Measurements from ENCODE around the gene TCIRG1.

TCIRG1 gene

DNA sequence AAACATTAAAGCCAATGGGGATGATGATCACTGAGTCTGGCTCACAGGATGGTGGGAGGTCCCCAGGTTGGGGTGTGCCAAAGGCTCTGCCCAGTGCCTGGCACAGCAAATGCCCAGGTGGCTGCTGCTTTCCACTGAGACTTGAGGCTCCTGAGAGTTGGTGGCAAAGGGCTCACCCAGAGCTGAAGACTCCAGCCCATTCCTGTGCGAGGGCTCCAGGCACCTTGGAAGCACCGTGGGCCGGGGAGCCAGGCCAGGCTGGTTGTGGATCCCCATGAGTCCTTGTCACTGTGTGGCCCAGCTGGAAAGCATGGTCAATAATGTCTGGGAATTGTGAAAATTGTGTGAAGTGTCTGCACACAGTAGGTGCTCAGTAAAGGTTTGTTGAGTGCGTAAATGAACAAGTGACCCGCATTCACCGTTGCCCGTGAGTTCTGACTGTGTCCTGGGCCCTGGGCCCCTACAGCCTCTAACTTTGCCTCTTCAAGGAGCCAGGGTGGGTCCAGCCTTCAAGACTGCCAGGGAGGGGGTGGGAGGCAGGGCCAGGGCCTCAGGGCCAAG lies 32.1 kb upstream of the TCIRG1 start:
- no peak for DNase-seq (ENCODE audit: low read depth in 2 of 2)

DNA sequence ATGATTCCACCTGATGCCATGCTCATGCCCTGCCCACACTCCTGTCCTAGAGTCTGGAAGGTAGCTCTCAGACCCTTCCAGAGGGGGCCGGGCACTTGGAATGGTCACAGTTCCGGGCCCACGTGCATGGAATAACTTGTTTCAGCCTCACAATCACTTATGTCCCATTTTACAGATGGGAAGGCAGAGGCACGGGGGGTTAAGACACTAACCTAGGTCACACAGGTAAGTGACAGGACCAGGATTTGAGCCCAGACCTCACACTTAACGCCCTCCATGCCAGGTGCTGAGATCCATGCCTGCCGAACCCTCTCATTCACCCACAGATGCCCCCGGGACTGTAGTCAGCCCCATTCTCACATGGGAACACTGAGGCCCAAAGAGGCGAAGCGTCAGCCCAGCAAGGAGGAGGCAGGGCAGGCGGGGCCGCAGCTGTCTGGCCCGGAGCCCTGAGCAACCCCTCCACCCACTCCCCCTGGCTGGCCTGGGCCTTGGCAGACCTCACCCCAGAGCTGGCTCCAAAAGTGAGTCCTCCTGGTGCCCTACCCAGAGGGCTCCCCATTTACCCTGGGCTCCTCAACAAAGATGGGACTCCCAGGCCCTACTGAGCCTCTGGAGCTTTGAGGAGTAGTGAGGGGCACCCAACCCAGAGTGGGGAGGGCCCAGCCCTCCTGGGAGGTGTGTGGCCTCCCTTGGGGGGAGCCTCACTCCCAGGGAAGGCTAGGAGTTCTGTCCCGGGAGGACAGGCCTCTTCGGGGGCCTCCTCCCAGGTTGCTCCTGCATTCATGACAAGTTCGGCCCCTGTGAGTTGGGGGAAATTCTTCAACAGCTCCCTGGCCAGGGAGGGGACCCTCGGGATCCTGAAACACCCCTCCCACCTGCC lies 31.1 kb upstream of the TCIRG1 start:
- DNase-seq (ENCODE audit: low read depth in 2 of 2) = no peak

DNA sequence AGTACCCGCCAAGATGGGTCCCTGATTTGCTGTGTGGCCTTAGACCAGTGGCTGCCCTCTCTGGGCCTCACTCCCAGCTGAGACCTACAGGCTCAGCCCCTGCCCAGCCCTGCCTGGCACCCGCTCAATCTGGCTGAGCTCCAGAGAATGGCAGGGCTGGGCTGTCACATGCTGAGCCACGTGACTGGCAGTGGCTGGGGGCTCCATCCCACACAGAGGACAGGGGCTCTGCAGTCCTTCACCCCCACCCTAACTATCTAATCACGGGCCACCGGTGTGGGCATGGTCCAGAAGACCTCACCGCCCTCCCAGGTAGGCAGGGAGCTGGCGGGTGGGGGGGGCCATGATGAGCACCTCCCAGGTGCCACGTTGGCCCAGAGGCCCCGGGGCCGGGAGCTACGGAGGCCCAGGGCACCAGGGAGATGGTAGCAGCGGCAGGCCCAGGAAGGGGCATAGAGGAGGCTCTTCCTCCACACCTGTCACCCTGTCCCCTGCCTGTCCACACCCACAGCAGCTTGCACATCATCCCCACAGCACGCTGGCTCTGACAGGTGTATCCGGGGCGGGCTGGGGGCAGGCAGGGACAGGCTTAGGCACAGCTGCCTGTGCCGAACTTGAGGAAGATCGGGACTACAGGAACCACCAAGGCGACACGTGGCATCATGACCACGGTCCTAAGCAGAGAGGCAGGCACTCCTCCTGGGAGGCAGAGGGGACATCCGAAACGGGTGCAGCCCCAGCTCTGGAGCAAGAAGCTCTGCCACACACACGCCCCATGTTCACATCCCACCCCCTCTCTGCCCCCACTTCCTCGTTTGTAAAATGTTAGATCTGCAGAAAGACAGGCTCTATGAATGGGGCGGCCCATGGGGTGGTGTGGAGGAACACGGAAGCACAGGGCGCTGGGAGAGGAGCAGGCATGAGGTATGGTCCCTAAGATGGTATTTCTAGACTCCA lies 30.2 kb upstream of the TCIRG1 start:
- DNase-seq (ENCODE audit: low read depth in 2 of 2) = no peak

DNA sequence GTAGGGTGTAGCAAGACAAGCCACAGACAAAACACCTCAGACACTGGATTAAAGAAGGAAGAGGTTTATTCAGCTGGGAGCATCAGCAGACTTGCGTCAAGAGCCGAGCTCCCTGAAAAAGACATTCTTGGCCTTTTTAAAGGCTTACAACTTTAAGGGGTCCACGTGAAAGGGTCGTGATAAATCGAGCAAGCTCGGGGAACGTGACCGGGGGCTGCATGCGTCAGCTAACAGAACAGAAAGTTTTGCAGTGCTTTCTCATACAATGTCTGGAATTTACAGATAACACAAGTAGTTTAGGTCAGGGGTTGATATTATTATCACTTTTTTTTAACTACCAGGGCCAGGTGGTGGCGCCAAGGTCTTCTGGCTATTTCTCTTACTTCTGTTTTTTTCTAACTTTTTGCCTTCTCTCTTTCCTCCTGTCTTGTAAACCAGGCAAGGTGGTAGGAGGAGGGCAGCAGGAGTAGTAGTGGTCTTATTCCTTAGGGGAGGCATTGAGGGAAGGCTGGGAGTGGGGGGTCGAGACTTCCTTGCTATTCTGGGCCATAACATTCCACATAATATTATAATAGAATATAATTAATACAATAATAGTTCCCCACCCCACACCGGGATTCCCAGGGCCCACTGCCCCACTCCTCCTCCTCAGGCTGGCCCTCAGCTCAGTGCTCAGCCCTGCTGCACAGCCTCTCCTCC lies 29.3 kb upstream of the TCIRG1 start:
- DNase-seq (ENCODE audit: low read depth in 2 of 2) = no peak

DNA sequence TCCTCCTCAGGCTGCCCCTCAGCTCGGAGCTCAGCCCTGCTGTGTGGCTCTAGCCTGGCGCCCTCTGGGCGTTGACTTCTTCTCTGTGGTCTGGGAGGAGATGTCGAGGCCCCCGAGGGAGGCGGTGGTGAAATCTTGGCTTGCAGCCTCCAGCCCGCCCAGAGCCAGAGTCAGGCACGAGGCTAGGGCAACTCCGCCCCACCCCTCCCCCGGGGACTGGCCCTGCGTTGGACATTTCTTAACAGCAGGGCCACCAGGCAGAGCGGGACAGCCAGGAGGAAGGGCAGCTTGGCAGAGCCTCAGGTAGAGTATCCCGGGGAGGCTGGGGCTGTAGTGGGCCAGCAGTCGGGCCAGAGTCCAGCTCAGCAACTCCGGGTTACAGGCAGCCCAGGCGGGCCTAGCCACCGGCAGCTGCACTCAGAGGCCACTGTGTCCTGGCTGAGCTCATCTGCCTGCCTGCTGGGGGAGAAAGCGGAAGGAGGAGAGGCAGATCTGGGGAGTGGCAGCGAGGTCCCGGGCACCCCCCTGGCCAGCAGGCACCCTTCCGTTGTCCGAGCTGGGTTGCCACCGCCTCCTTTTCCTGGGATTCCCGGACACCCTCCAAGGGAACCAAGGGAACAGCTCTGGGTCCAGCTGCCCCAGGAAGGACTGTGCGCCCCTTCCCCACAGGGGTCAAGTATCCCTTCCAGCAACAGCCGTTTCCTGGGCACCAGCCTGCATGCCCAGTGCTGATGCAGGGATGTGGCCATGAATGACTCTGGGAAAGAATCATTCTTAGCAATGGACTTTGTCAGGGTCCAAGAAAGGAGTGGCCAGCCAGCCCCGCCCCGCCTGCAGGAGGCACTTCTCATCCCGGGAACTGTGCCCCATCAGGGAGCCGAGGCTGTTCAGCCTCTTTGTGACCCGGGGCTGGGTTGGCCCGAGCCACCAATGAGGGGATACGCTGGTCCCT lies 28.5 kb upstream of the TCIRG1 start, which contains the start of gene ALDH3B1:
ALDH3B1 (plus strand) TSS at position 238 of the 952 bp plus-strand sequence. CDS start 4,971 bp downstream, outside the sequence.
- no peak for DNase-seq (ENCODE audit: low read depth in 2 of 2)

DNA sequence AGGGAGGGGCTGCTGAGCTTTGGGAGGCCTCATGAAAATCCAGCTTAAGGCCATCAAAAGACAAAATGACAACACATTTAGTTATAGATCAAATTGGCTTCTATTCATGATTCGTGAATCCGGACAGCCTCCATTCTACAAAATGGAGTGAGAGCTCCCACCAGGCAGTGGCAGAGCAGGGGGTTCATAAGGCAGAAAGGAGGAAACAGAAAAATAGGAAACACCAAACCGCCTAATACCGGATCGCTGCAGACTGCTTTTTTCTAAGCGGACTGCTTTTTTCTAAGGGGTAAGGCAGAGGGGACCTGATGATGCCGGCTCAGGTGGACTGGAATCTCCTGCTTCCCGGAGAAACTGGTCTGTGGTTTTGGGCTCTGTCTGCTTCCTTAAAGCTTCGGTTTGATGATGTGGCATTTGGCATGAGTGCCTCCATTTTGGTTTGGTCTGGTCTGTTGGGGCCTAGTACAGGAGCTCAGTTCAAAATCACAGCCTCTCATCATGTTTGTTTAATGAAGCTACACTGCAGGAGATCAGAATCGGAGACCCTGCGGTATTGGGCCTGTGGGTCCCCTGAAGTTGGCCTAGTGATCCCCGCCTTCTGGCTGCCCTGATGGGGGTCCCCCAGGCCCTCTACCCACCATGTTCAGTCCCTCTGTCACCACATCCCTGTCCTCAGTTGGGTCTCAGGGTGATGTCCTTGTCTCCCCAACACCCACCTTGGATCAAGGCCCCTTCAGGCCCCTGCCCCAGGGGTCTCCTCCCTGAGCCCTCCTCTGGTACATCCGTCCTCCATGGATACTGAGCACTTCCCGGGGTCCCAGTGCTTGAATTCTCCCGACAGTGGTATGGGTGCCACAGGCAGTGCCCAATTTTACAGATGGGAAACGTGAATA lies 27.5 kb upstream of the TCIRG1 start:
- no peak for DNase-seq (ENCODE audit: low read depth in 2 of 2)

DNA sequence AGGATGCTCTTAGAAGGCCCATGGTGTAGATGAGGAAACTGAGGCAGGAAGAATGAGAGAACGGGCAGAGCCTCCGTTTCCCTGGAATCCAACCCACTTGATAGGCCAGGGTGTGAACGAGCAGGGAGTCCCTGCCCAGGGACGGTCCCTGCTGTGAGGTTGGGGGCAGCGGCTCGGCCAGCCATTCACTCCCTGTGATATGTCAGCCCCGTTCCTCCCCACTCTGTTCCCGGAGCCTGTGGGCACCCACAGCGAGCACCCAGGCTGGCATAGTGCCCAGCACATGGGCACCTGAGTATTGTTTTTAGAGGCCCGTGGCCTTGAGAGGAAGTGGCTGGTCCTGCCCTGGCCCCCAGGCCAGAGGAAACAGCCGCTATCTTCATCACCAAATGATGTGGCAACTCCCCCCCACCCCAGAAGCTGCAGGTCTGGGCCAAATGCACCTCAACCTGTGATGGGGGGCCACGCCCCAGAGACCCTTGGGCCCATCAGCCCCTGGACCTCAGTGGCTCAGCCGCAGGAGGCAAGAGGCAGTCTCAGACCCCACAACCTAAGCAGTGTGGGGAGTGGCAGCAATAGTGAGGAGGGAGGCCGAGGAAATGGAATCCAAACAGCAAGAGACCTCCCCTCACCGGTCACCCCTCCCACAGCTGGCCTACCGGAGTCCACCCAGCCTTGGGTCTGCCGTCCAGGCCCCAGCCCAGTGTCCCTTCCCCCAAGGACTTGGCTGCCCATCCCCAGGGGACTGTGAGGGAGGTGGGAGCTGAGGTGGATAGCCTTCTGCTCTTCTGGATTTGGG lies 26.6 kb upstream of the TCIRG1 start:
- no peak for DNase-seq (ENCODE audit: low read depth in 2 of 2)

DNA sequence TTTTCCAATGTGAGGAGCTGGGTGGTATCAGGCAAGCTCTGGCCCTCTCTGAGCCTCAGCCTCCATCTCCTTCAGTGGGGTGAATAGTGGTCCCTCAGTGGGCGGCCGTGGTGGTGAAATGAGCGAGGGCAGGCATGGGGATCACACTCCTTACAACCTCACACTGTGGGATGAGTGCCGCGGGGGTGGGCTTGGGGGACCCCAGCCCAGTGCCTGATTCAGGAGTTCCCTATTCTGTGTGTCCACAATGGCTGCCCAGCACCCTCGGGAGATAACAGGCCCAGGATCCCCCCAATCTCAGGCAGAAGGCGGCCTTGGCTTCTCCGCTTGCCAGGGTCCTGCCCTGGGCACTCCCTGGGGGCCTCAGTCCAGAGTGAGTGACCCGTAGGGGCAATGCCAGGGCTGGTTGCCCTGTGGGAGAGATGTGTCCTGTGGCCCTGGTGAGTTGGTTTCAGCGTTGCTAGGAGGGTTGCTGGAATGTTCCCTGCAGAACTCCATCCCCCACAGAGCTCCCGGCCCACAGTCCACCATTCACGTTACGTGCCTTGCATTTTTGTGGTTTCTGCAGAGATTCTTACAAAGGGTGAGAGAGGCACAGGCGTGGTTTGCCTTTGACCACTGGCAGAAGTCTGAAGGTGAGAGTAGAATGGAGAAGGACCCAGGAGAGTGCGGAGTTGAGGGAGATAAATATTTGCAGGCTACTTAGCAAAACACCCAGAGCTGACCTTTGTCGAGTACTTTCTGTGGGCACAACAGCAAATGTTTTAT lies 25.8 kb upstream of the TCIRG1 start:
- no peak for DNase-seq (ENCODE audit: low read depth in 2 of 2)

DNA sequence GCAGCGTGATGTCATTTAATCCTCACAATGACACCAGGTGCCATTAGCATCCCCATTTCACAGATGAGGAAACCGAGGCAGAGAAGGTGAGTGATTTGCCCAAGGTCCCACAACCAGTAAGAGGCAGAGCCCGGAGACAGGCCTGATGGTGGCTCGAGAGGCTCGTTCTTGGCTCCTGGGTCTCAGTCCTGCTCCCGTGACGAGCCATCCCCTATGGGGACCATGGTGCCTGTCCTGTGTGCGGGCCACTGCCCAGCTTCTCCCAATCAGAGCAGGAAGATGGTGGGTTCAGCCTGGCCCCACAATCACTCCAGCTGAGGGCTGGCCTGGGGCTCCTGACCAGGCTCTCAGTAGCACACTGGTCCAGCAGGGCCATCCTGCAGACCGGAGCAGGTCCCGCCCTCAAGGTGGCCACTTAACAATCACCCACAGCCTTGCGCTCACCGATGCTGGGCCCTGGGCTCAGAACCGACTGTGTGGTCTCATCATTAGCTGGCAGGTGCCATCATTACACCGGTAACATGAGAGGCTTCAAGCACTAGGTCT lies 25.1 kb upstream of the TCIRG1 start:
- no peak for DNase-seq (ENCODE audit: low read depth in 2 of 2)

DNA sequence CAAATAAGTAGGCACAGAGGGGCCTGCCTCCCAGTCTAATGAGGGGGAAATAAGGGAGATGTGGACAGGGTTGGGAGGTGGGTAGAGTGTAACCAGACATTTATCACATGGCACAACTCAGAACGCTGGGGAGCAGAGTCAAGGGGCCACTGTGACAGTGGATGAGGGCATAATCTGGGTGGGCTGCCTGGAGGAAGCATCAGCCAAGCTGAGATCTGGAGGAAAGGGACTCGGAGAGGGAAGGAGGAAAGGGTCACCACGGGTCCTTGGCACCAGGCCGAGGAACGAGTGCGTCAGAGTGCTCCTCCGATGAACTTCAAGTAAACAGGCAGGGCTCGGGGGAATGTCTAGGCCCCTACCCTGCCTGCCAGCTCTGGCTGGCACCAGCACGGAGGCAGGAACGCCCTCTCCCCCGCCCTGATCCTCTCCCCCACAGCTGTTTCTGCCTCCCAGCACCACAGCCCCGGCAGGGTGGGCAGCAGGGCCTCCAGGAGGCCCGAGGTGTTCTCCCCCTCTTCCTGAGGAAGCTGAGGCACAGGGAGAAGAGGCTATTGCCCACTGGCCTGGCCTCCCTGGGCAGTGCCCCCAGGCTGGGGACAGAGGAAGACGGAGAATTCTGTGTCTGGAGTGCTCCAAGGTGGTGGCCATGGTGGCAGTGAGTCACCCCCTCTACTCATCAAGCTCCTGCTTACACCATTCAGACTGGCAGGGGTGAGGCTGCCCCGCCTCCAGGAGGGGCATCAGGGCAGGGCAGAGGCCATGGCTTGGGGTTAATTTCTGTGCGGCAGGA lies 24.5 kb upstream of the TCIRG1 start:
- no peak for DNase-seq (ENCODE audit: low read depth in 2 of 2)

DNA sequence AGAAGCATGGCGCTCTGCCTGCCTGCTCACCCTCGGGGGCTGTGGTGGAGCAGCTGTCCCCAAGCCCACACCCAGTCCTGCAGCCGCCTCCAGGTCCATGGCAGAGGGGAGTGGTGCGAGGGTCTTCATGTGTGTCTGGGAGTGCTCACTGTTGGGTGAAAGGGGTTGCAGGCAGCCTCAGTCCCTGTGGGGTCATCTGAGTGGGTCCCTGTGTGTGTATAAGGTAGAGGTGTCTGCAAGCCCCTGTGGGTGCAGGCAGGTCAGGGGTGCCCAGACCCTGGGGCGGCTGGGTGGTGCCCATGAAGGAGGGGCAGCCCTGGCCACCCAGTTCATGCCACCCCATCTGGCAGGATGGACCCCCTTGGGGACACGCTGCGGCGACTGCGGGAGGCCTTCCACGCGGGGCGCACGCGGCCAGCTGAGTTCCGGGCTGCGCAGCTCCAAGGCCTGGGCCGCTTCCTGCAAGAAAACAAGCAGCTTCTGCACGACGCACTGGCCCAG lies 23.8 kb upstream of the TCIRG1 start:
- no peak for DNase-seq (ENCODE audit: low read depth in 2 of 2)

DNA sequence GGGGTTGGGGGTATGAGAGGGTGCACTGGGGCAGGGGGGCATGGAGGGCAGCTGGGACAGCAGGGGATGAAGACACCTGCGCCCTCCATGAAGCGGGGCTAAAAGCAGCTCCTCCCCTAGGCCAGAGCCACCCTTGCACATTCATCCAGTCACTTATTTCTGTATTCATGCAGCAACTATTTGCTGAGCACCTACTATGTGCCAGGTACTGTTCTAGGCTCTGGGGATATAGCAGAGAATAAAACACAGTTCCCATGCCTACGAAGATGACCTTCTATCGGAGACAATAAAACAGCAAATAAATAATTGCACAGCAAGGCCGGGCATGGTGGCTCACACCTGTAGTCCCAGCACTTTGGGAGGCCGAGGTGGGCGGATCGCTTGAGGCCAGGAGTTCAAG lies 23.4 kb upstream of the TCIRG1 start:
- no peak for DNase-seq (ENCODE audit: low read depth in 2 of 2)

DNA sequence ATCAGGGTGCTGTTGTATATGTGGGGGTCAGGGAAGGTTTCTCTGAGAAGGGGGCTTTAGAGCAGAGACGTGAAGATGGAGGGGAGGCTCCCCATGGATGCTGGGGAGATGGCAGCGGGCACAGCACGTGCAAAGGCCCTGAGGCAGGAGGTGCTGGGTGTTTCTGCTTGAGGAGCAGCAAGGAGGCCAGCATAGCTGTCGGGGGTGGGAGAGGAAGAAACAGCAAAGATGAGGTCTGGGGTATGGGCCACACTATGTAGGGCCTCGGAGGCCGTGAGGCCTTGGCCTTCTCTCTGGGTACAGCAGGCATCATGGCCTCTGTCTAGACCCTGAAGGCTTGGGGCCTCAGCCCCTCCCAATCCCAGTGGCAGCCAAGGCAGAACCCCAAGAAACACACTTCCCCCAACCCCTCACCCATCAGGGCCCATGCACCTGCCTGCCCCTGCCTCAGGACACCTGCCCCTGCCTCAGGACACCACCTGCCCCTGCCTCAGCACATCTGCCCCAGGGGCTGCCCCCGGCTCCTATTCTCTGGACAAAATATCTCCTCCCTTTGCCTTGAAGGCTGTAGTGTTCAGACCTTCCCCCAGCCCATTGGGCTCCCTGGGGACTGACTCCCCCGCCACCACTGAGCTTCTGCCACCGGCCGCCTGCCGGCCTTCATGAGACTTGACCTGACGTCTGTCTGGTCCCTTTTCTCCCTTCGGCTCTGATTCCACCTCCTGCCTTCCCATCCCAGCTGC lies 22.5 kb upstream of the TCIRG1 start:
- no peak for DNase-seq (ENCODE audit: low read depth in 2 of 2)

DNA sequence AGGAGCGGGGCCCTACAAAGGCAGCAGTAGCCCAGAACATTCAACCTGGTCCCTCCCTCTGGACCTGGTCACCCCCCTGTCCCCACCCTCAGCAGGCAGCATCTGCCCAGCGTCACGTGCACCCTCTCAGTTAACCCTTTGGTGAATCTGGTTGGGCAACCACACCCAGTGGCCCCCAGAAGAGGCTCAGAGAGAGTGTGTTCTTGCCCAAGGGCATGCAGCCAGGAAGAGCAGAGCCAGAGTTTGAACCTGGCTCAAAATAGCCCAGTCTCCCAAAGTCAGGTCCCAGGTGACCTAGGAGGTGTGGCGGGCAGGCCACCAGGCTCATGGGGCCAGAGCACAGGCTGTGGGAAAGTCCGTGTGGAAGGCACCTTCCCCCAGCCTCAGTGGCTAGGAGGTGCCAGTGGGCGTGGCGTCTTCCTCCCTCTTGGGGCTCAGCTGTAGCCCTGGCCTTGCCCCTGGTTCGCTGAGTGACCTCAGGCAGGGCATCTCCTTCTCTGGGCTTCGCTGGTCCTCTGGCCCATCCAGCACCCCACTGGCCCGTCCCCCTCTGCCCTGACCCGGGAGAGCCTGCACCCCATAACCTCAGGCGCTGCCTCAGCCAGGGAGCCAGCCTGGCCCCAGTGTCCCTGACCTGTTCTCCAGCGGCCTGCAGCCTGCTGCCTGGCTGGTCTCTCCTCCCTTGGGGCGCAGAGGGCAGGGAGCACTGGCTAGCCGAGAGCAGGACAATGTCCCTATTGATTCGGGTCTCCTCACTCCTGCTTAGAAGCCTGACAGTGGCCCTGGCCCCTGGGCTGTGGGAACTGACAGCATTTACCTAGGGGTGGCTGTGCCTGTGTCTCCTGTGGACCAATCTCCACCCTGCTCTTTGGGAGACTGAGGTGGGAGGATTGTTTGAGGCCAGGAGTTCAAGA lies 21.7 kb upstream of the TCIRG1 start:
- no peak for DNase-seq (ENCODE audit: low read depth in 2 of 2)

All from stimulated activated CD8-positive, alpha-beta memory T cell treated with anti-CD3 and anti-CD28 coated beads, Interleukin-15, amount 100 ng/mL, for 48 hours (primary cell).